ENCODE data around the gene CRTC2.

GRCh38 chr1:153919876-153920852 lies 38.2 kb downstream of the CRTC2 start:
- TF ChIP-seq CTCF (IDR thresholded peaks at IDR 0.05) (peak in 2 of 6 experiments; percentile 10 to 35), POLR2A (IDR thresholded peaks at IDR 0.05) (no peak)
